K562 (cell line): ENCODE measurements around the gene C4orf17. TPM values are rescaled to one million over a fixed set of nuclear protein-coding genes. Genes with fewer than 3 reads are reported as not detected.

ENCODE experiments used
- ATAC-seq: fragments of 200-7000 bp; cut with Tn5 transposase; 3 replicates; pipeline ENCODE4 v1.9.1; 2020; ENCODE audit warnings: moderate library complexity
- BruUV-seq: library from RNA; stranded (reverse); fragments of 400-500 nt; replicated peaks from 2 replicates; lab custom pipeline; 2021; lab: Mats Ljungman, UMichigan
- CTCF ChIA-PET: fragments of 300-600 bp; formaldehyde crosslinking; extraction: SDS; loops from one replicate; lab custom pipeline; 2021; ENCODE audit warnings: low intra/inter-chr PET ratio; lab: Yijun Ruan, JAX
- POLR2A ChIA-PET: fragments of 300-600, 350-650 bp; sonication (Branson Sonifier 250); formaldehyde crosslinking; extraction: SDS; loops from one replicate; lab custom pipeline; 2021; ENCODE audit warnings: antibody characterized with exemption, inconsistent platforms; lab: Yijun Ruan, JAX
- DNase-seq, 4 experiments: peaks; one replicate each; pipeline versions ENCODE4 v3.0.0 to v3.0.0-alpha.2; 2011 to 2018; ENCODE audit warnings: low spot score in 3 of 4, mixed read lengths in 3 of 4; ENCODE audit errors: extremely low read depth in 1 of 4
- FAIRE-seq: peaks from 2 replicates; lab custom pipeline; 2011; peaks lifted over from hg19 to GRCh38; lab: Jason Lieb, UNC
- H2AFZ ChIP-seq: 2 replicates; pipeline ENCODE4 v1.6.0; 2011; ENCODE audit warnings: low read depth, low read length, control low read depth, inconsistent platforms
- H3K27ac ChIP-seq: fragments of 200-600 bp; 3 replicates; pipeline ENCODE4 v1.8.0; 2011; ENCODE audit warnings: low read depth, mild to moderate bottlenecking, control low read depth, inconsistent platforms, low read length, moderate library complexity, mixed read lengths; ENCODE audit errors: extremely low read depth
- H3K27me3 ChIP-seq, 2 experiments: fragments of 300-600 bp in 1 of 2; 2 replicates in 1 of 2; 3 replicates in 1 of 2; pipeline versions ENCODE4 v1.6.0 to v1.8.0; 2011; ENCODE audit warnings: inconsistent platforms in 2 of 2, low read length in 2 of 2, mild to moderate bottlenecking in 1 of 2, mixed read lengths in 1 of 2, moderate library complexity in 1 of 2; ENCODE audit not compliant: control insufficient read depth in 2 of 2, insufficient read depth in 2 of 2
- H3K36me3 ChIP-seq: fragments of 300-600 bp; 3 replicates; pipeline ENCODE4 v1.8.0; 2011; ENCODE audit warnings: mild to moderate bottlenecking, low read length, inconsistent platforms; ENCODE audit not compliant: control insufficient read depth, insufficient read depth
- H3K4me1 ChIP-seq, 2 experiments: fragments of 200-600 bp in 1 of 2; replicated peaks in 1 of 2; 2 replicates in 1 of 2; 3 replicates in 1 of 2; pipeline versions ENCODE4 v1.5.1 to v1.8.0; 2011; ENCODE audit warnings: inconsistent platforms in 2 of 2, low read length in 2 of 2, mild to moderate bottlenecking in 1 of 2, mixed read lengths in 1 of 2, moderate library complexity in 1 of 2; ENCODE audit not compliant: control insufficient read depth in 2 of 2, insufficient read depth in 2 of 2
- H3K4me2 ChIP-seq: 2 replicates; pipeline ENCODE4 v1.6.1; 2011; ENCODE audit warnings: low read length, control low read depth, inconsistent platforms, mixed read lengths; ENCODE audit not compliant: insufficient read depth
- H3K4me3 ChIP-seq: fragments of 200-600 bp; sonication (generic), shearing (Covaris generic); 2 replicates; pipeline ENCODE4 v1.5.1; 2016; ENCODE audit warnings: control low read depth, inconsistent platforms
- H3K79me2 ChIP-seq: fragments of 200-600 bp; 3 replicates; pipeline ENCODE4 v1.8.0; 2011; ENCODE audit warnings: low read length, inconsistent platforms; ENCODE audit not compliant: control insufficient read depth, insufficient read depth
- H3K9ac ChIP-seq, 2 experiments: 2 replicates each; pipeline versions ENCODE4 v1.6.0 to v1.6.1; 2011; ENCODE audit warnings: low read depth in 2 of 2, low read length in 2 of 2, control low read depth in 1 of 2, inconsistent platforms in 1 of 2, mild to moderate bottlenecking in 1 of 2, mixed read lengths in 1 of 2; ENCODE audit not compliant: insufficient read depth in 1 of 2
- H3K9me1 ChIP-seq: one replicate; pipeline ENCODE4 v1.6.0; 2011; ENCODE audit warnings: inconsistent platforms, mild to moderate bottlenecking, low read length, moderate library complexity; ENCODE audit not compliant: control insufficient read depth, insufficient read depth
- H3K9me3 ChIP-seq: replicated peaks from 2 replicates; pipeline ENCODE4 v1.5.1; 2011; ENCODE audit warnings: low read depth, low read length, inconsistent platforms; ENCODE audit not compliant: control insufficient read depth, insufficient read depth
- H4K20me1 ChIP-seq: replicated peaks from 2 replicates; pipeline ENCODE4 v1.6.1; 2011; ENCODE audit warnings: low read length, inconsistent platforms, mixed read lengths; ENCODE audit not compliant: control insufficient read depth, insufficient read depth
- ASH1L ChIP-seq: fragments of 450-650 bp; IDR thresholded peaks from 2 replicates; pipeline ENCODE4 v1.6.1; 2018; ENCODE audit warnings: borderline replicate concordance, mild to moderate bottlenecking, low read depth; ENCODE audit not compliant: partially characterized antibody
- ELF2 ChIP-seq: fragments of 250-450 bp; sonication (Bioruptor Pico); IDR thresholded peaks from 2 replicates; pipeline ENCODE4 v1.5.0; 2021; ENCODE audit warnings: mild to moderate bottlenecking
- FOXM1 ChIP-seq, 2 experiments: fragments of 450-650 bp in 1 of 2; sonication (generic) in 1 of 2; formaldehyde crosslinking in 1 of 2; IDR thresholded peaks; 2 replicates each; pipeline versions ENCODE4 v1.6.1 to v1.9.0; 2017 to 2022; ENCODE audit warnings: low read depth in 2 of 2, mild to moderate bottlenecking in 2 of 2, missing genetic modification reagents in 1 of 2, moderate library complexity in 1 of 2
- ID3 ChIP-seq, 2 experiments: fragments of 250-450 bp in 1 of 2; fragments of 450-650 bp in 1 of 2; sonication (Bioruptor Pico) in 1 of 2; IDR thresholded peaks; 2 replicates each; pipeline versions ENCODE4 v1.6.1 to v1.8.0; 2016 to 2021; ENCODE audit warnings: mild to moderate bottlenecking in 2 of 2, moderate library complexity in 2 of 2, missing compliant biosample characterization in 1 of 2, missing genetic modification characterization in 1 of 2
- PHF21A ChIP-seq: fragments of 450-650 bp; IDR thresholded peaks from 2 replicates; pipeline ENCODE4 v1.6.1; 2017; ENCODE audit warnings: low read depth, borderline replicate concordance
- PTRF ChIP-seq: fragments of 450-650 bp; IDR thresholded peaks from 2 replicates; pipeline ENCODE4 v1.6.1; 2016; ENCODE audit warnings: mild to moderate bottlenecking, missing genetic modification characterization, missing compliant biosample characterization
- PTTG1 ChIP-seq: fragments of 450-650 bp; IDR thresholded peaks from 2 replicates; pipeline ENCODE4 v1.6.1; 2016; ENCODE audit warnings: low read depth, mild to moderate bottlenecking, missing genetic modification characterization, missing compliant biosample characterization
- TFAP4 ChIP-seq: sonication (generic); formaldehyde crosslinking; IDR thresholded peaks from 2 replicates; pipeline ENCODE4 v1.8.0; 2022; ENCODE audit warnings: missing genetic modification reagents, mild to moderate bottlenecking, moderate library complexity, borderline replicate concordance
- TSC22D4 ChIP-seq: fragments of 450-650 bp; IDR thresholded peaks from 2 replicates; pipeline ENCODE4 v1.6.1; 2016; ENCODE audit warnings: missing genetic modification characterization, missing biosample characterization, control low read depth
- ZNF263 ChIP-seq: sonication (generic); formaldehyde crosslinking; IDR thresholded peaks from 2 replicates; pipeline ENCODE4 v1.8.0; 2022; ENCODE audit warnings: mild to moderate bottlenecking, missing genetic modification reagents, borderline replicate concordance
- in situ Hi-C: fragments of 300-500 bp; cut with MboI; formaldehyde crosslinking; loops from 4 replicates; pipeline ENCODE4 v1.15.0; 2018; ENCODE audit warnings: inconsistent platforms, mixed read lengths
- intact Hi-C: fragments of 100-400 bp; cut with micrococcal nuclease; formaldehyde crosslinking; loops from 2 replicates; pipeline ENCODE4 v1.14.2; 2022
- polyA plus RNA-seq, 8 experiments: library from polyadenylated mRNA; depleted of rRNA in 4 of 8; stranded (reverse) in 5 of 8; unstranded in 3 of 8; fragments of >200 nt; fragmentation: Nextera tagmentation in 2 of 8; fragmentation: Illumina TruSeq in 1 of 8; extraction: Ambion mirVana in 2 of 8; extraction: Trizol in 1 of 8; gene quantifications; 2 replicates each; pipeline versions ENCODE4 v1.2.1 to v1.2.3, GENCODE V29; 2011 to 2014; ENCODE audit warnings: inconsistent platforms in 1 of 8, missing spikeins in 1 of 8
- total RNA-seq, 7 experiments: library from RNA; depleted of rRNA in 6 of 7; stranded (reverse); fragments of >200 nt in 6 of 7; fragmentation: Illumina TruSeq in 2 of 7; extraction: Trizol in 2 of 7; gene quantifications; 2 replicates each; pipeline versions ENCODE4 v1.2.1 to v1.2.3, GENCODE V29; 2011 to 2021; ENCODE audit warnings: low replicate concordance in 1 of 7

The C4orf17 gene
- total and polyA plus RNA-seq, 9 of the 15 experiments (the other 6 are each of a cell fraction or from before 2014, with no cell fraction given), result not detected

DNA sequence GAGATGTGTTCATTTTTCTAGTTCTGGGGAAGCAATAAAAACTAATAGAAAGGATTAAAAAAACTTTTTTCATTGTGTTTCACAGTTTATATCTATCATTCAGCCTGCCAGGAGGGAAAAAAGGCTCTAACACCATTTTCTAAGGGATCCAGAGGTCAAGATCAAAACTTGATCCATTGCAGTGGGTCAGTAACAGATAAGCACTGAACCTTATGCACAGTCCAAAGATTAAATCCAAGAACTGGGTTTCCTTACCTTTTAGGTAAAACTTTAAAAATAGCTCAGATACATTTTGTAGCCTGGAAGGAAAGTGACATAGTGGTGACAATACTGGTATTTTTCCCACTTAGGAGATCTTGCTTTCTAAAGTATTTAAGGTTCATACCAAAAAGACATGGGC lies 76.5 kb downstream of the C4orf17 start:
- no TSS peak for BruUV-seq
- Histone ChIP-seq H3K4me1 (no peaks in the 10 kb centered on the region), H3K9ac (no peak overlapping the region), H3K4me3 (no peak overlapping the region), H3K79me2 (no peaks in the 10 kb centered on the region), H3K9me3 (no peaks in the 10 kb centered on the region), H3K36me3 (no peaks in the 10 kb centered on the region), H3K27me3 (no peaks in the 10 kb centered on the region), H3K9me1 (no peaks in the 10 kb centered on the region), H3K27ac (no peak overlapping the region), H4K20me1 (no peaks in the 10 kb centered on the region), H3K4me2 (no peak overlapping the region), H2AFZ (no peak overlapping the region)
- FAIRE-seq (no peak), DNase-seq (no peak), ATAC-seq (no peak)
- intact Hi-C loops, result no loop called here
- POLR2A ChIA-PET, result no interaction called here
- TF ChIP-seq TSC22D4 (tag) (no peak), PHF21A (no peak), ELF2 (CRISPR knock-in tag) (no peak), FOXM1 (IDR thresholded peaks at IDR 0.05; ENCODE audit: low read depth) (no peak), FOXM1 (CRISPR knock-in tag; IDR thresholded peaks at IDR 0.05; ENCODE audit: low read depth) (no peak), ZNF263 (CRISPR knock-in tag) (no peak), TFAP4 (CRISPR knock-in tag) (no peak), PTTG1 (tag) (no peak), PTRF (tag) (no peak), ID3 (CRISPR knock-in tag; IDR thresholded peaks at IDR 0.05) (no peak), ID3 (tag; IDR thresholded peaks at IDR 0.05) (no peak), ASH1L (no peak)
- CTCF ChIA-PET, result no interaction called here
- in situ Hi-C loops, result no loop called here
